Esophagus squamous epithelium (tissue), 4 donors: Measurements from ENCODE around the gene C4orf36.

Experiments
- CTCF ChIP-seq, 6 experiments: fragments of 450-650 bp in 4 of 6; fragments of 200-600 bp in 2 of 6; sonication (generic) in 2 of 6; IDR thresholded peaks; one replicate each; pipeline ENCODE4 v1.5.1; 2016 to 2019; ENCODE audit warnings: antibody characterized with exemption in 6 of 6, mild to moderate bottlenecking in 4 of 6, moderate library complexity in 4 of 6
- POLR2A ChIP-seq, 4 donors: fragments of 450-650 bp; IDR thresholded peaks; one replicate each; pipeline ENCODE4 v1.6.1; 2017; ENCODE audit warnings: antibody characterized with exemption in 4 of 4, mild to moderate bottlenecking in 4 of 4, moderate library complexity in 3 of 4

DNA sequence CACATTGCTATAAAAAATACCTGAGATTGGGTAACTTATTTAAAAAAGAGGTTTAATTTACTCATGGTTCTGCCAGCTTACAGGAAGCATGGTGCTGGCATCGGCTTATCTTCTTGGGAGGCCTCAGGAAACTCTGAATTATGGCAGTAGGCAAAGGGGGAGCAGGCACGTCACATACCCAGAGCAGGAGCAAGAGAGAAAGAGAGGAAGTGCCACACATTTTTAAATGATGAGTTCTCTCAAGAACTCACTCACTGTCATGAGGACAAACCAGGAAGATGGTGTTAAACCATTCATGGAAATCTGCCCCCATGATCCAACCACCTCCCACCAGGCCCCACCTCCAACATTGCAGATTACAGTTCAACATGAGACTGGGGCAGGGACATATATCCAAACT, 32.6 kb upstream of the C4orf36 start:
- no peak for TF ChIP-seq CTCF (IDR thresholded peaks at IDR 0.05)
- TF ChIP-seq POLR2A (IDR thresholded peaks at IDR 0.05): no peak
